Measurements from ENCODE around the gene CTIF.
A peak's percentile ranks its signal among the peaks of the same experiment; 100 is the strongest.
"Not testable (repeated sequence)": the region's sequence is repeated elsewhere in the genome, so short reads cannot be mapped to it uniquely, and the experiment has no call there.

Gene CTIF

GRCh38 chr18:48861181-48861708, 322.4 kb downstream of the CTIF start:
- DNase-seq, result no peak

GRCh38 chr18:48862132-48862531, 323.3 kb downstream of the CTIF start:
- DNase-seq, result no peak

GRCh38 chr18:48862678-48863270, 323.9 kb downstream of the CTIF start:
- no peak for DNase-seq

- DNase-seq, result no peak
These were observed 324.7 kb downstream of the CTIF start for GRCh38 chr18:48863432-48864065.

GRCh38 chr18:48864876-48865275, 326.0 kb downstream of the CTIF start:
- DNase-seq, result no peak

GRCh38 chr18:48866028-48866733, 327.4 kb downstream of the CTIF start:
- DNase-seq, result peak; percentile 78 to 95

- no peak for DNase-seq
These were observed 328.0 kb downstream of the CTIF start for GRCh38 chr18:48866856-48867255.

- no peak for DNase-seq
These were observed 329.1 kb downstream of the CTIF start for GRCh38 chr18:48867978-48868377.

- no peak for DNase-seq
These were observed 329.9 kb downstream of the CTIF start for GRCh38 chr18:48868468-48869466.

GRCh38 chr18:48869591-48869990, 330.8 kb downstream of the CTIF start:
- no peak for DNase-seq

- DNase-seq, result not testable (repeated sequence)
These were observed 332.1 kb downstream of the CTIF start for GRCh38 chr18:48870926-48871325.

GRCh38 chr18:48871391-48872166, 332.7 kb downstream of the CTIF start:
- DNase-seq, result no peak

- peak; percentile 9 to 69 for DNase-seq
These were observed 333.7 kb downstream of the CTIF start for GRCh38 chr18:48872234-48873145.

- DNase-seq, result no peak
These were observed 335.4 kb downstream of the CTIF start for GRCh38 chr18:48874233-48874632.

GRCh38 chr18:48874701-48875162, 335.9 kb downstream of the CTIF start:
- no peak for DNase-seq

GRCh38 chr18:48875314-48875941, 336.6 kb downstream of the CTIF start:
- DNase-seq, result no peak

GRCh38 chr18:48875942-48876511, 337.2 kb downstream of the CTIF start:
- no peak for DNase-seq

GRCh38 chr18:48876590-48876989, 337.8 kb downstream of the CTIF start:
- DNase-seq, result no peak

- DNase-seq, result no peak
These were observed 339.1 kb downstream of the CTIF start for GRCh38 chr18:48877941-48878340.

- no peak for DNase-seq
These were observed 339.6 kb downstream of the CTIF start for GRCh38 chr18:48878471-48878870.

Measured in NCI-H2081 (cell line).